ENCODE data around the gene ILKAP.

ILKAP gene

DNA sequence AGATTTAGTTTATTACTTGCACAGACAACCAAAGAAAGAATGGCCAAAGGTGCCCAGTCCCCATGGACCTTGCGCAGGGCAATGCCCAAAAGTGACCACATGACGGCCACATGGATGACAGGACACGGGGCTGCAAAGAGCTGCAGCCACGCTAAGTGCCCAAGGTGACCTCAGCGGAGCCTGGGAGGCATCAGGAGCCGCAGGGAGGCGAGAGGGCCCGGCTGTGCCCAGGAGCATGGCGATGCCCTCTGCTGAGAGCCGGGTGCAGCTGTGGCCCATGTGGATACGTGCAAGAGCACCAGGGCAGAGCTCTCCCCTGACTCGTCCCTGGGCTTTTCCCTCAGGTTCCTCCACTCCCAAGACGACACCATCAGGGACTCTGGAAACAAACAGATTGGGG, 21.6 kb upstream of the ILKAP start:
- TF ChIP-seq, protein P1, sequence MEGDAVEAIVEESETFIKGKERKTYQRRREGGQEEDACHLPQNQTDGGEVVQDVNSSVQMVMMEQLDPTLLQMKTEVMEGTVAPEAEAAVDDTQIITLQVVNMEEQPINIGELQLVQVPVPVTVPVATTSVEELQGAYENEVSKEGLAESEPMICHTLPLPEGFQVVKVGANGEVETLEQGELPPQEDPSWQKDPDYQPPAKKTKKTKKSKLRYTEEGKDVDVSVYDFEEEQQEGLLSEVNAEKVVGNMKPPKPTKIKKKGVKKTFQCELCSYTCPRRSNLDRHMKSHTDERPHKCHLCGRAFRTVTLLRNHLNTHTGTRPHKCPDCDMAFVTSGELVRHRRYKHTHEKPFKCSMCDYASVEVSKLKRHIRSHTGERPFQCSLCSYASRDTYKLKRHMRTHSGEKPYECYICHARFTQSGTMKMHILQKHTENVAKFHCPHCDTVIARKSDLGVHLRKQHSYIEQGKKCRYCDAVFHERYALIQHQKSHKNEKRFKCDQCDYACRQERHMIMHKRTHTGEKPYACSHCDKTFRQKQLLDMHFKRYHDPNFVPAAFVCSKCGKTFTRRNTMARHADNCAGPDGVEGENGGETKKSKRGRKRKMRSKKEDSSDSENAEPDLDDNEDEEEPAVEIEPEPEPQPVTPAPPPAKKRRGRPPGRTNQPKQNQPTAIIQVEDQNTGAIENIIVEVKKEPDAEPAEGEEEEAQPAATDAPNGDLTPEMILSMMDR (conservative IDR thresholded peaks at IDR 0.05; ENCODE audit: low read depth, low read length): no peak

DNA sequence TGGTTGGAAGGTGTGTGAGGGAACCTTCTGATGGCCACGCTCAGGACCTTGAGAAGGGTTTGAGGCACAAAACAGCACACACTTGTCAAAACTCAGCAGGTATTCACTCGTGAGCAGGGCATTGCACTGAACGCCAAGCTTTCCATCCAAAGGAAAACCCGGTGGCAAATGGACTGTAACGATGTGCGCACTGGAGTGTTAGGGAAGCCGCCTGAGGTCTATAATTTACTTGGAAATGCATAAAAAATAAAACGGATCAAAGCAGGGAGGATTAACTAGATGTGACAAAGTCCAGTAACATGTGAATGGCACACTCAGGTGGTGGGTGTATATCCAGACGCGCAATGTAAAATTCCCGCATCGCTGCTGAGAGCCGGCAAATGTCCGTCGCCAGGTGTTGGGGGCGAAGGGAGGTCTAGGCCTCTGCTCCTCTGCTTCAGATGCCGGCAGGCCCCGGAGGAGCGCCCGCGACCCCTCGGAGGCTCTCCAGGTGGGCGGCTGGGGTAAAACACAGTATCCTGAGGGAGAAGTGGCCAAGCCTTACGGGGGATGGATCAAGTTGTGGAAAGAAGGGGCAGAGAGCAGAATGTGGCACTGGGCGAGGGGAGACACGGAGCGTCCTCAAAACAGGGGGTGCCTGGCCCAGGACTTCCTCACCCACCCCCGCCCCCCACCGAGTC, 21.0 kb upstream of the ILKAP start:
- Histone ChIP-seq H4K20me1 (ENCODE audit: insufficient read depth) (no peaks in the 10 kb centered on the region), H3K27ac (no peak overlapping the region), H2AFZ (ENCODE audit: low read depth) (no peak overlapping the region), H3K4me3 (IDR thresholded peaks at IDR 0.05; ENCODE audit: insufficient read depth, low read depth, low read length) (no peak overlapping the region), H3K4me1 (ENCODE audit: low read depth, poor library complexity, severe bottlenecking) (no peaks in the 10 kb centered on the region), H3K9ac (no peak overlapping the region), H3K36me3 (ENCODE audit: insufficient read depth) (no peaks in the 10 kb centered on the region), H3K4me2 (no peak overlapping the region), H3K79me2 (ENCODE audit: insufficient read depth, low read depth) (no peaks in the 10 kb centered on the region), H3K27me3 (ENCODE audit: insufficient read depth, low read depth) (no peaks in the 10 kb centered on the region)
- TF ChIP-seq, protein P1 (conservative IDR thresholded peaks at IDR 0.05; ENCODE audit: low read depth, low read length): no peak

More for the DNA sequence above, 21.6 kb upstream of the ILKAP start:
- Histone ChIP-seq H3K27me3 (ENCODE audit: insufficient read depth, low read depth) (no peaks in the 10 kb centered on the region), H3K79me2 (ENCODE audit: insufficient read depth, low read depth) (no peaks in the 10 kb centered on the region), H3K4me2 (no peak overlapping the region), H2AFZ (ENCODE audit: low read depth) (no peak overlapping the region), H3K4me3 (IDR thresholded peaks at IDR 0.05; ENCODE audit: insufficient read depth, low read depth, low read length) (no peak overlapping the region), H3K4me1 (ENCODE audit: low read depth, poor library complexity, severe bottlenecking) (no peaks in the 10 kb centered on the region), H3K27ac (no peak overlapping the region), H3K9ac (no peak overlapping the region), H3K36me3 (ENCODE audit: insufficient read depth) (no peaks in the 10 kb centered on the region), H4K20me1 (ENCODE audit: insufficient read depth) (no peaks in the 10 kb centered on the region)

DNA sequence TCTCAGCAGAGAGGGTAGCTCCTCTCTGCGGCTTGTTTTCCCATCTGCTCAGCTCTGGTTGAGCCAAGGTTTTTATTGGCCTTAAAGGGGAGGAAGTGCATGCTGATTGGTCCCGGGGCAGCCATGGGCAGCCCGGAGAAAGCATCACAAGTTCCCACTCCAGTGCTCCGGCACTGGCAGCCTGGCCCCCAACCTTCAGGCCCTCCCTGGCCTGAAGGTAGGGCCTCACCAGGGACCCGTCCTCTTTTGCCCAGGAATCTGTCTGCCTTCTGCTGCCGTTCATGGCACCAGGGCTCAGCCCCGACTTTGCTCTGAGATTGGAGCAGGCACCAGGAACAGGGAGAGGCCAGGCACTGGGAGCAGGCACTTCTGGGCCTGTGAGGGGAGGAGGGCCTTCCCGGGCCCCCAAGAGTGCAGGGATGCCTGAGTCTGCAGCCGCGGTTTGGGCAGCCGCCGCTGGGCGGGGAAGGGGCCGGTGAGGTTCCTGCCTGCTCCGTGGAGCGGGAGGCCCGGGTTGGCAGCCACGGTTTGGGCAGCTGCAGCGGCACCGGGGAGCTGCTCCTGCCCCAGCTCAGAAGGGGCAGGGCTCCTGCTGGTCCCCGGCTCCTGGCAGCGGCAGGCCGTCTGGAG, 17.5 kb upstream of the ILKAP start:
- H3K9ac ChIP-seq: no peak overlapping the region
- H3K4me3 ChIP-seq (IDR thresholded peaks at IDR 0.05; ENCODE audit: insufficient read depth, low read depth, low read length): no peak overlapping the region
- H2AFZ ChIP-seq (ENCODE audit: low read depth): no peak overlapping the region
- H4K20me1 ChIP-seq (ENCODE audit: insufficient read depth): no peaks in the 10 kb centered on the region
- TF ChIP-seq, protein P1 (conservative IDR thresholded peaks at IDR 0.05; ENCODE audit: low read depth, low read length): no peak
- no peak overlapping the region for H3K27ac ChIP-seq
- H3K4me1 ChIP-seq (ENCODE audit: low read depth, poor library complexity, severe bottlenecking): peaks cover 3% of the 10 kb centered on the region
- no peaks in the 10 kb centered on the region for H3K27me3 ChIP-seq (ENCODE audit: insufficient read depth, low read depth)
- no peak overlapping the region for H3K4me2 ChIP-seq
- no peaks in the 10 kb centered on the region for H3K79me2 ChIP-seq (ENCODE audit: insufficient read depth, low read depth)
- H3K36me3 ChIP-seq (ENCODE audit: insufficient read depth): no peaks in the 10 kb centered on the region

DNA sequence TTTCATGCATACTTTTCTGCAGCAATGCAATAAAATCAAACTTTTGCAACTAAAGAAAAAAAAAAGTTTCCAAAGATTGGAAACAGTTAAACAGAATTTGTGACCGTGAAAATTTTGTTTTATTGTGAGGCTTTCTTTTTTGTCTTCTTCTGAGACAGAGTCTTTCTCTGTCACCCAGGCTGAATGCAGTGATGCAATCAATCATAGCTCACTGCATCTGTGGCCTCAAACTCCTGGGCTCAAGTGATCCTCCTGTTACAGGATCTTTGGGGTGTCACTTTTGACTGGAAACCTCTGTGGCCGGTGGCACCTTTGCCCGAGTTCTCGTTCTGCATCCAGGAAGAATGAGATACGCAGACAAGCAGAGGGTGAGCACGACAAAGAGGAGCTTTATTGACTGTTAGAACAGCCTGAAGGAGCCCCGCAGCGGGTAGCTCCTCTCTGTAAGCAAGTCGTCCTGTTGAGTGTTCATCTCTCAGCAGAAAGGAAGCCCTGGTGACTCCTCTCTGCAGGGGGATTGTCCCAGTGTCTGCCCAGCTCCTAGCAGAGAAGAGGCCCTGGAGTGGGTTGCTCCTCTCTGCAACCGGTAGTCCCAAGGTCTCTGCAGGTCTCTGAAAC, 16.9 kb upstream of the ILKAP start:
- Histone ChIP-seq H2AFZ (ENCODE audit: low read depth) (no peak overlapping the region), H3K9ac (no peak overlapping the region), H3K4me1 (ENCODE audit: low read depth, poor library complexity, severe bottlenecking) (peaks cover 3% of the 10 kb centered on the region), H3K27ac (no peak overlapping the region), H3K4me3 (IDR thresholded peaks at IDR 0.05; ENCODE audit: insufficient read depth, low read depth, low read length) (no peak overlapping the region), H3K79me2 (ENCODE audit: insufficient read depth, low read depth) (no peaks in the 10 kb centered on the region), H3K36me3 (ENCODE audit: insufficient read depth) (no peaks in the 10 kb centered on the region), H4K20me1 (ENCODE audit: insufficient read depth) (no peaks in the 10 kb centered on the region), H3K27me3 (ENCODE audit: insufficient read depth, low read depth) (no peaks in the 10 kb centered on the region), H3K4me2 (no peak overlapping the region)
- TF ChIP-seq, protein P1 (conservative IDR thresholded peaks at IDR 0.05; ENCODE audit: low read depth, low read length): no peak
